NAMALWA (cell line): ENCODE results near the gene SARS1.

ENCODE experiments used
- DNase-seq: peaks from one replicate; pipeline ENCODE4 v3.0.0-alpha.2; 2015; ENCODE audit warnings: low spot score

The SARS1 gene

DNA sequence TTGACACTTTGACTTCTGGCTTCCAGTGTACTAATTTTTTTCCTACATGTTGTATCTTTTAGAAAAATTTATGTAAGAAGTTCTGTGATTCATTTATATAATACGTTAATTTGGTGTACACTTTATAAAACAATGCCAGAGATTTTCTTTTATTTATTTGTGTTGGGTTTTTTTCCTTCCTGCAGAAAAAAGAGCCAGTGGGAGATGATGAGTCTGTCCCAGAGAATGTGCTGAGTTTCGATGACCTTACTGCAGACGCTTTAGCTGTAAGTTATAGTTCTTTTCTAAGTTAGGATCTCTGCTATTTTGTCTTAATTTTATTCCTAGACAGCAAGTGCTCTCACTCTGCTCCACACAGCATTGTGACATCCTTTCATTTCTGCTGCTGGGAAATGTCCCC is 14.4 kb downstream of the SARS1 start:
- DNase-seq, result no peak

DNA sequence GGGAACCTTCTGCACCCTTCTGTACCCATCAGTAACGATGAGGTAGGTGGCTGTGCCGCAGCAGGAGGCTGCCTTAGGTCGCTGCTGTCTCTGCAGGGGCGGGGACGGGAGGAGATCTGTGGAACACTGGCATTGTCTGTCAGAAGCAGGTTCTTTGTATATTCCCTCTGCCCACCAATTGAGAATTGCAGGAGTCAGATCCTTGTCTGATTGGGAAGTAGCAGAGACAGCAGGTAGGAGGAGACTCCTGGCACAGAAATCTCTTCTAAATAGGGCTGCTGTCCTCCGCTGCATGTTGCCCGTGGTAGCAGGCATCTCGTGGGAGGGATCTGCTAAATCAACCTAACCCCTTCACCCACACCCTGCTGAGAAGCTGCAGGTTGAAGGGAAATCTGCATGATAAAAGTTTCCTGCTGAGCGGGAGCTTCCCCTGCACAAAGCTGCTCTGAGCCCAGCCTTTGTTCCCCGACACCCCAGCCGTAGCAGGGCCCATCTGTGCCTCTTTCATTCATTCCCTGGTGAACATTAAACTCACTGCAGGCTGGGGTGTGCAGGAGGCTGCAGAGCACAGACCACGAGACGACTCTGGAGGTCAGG is 15.9 kb downstream of the SARS1 start:
- DNase-seq, result no peak

GRCh38 chr1:109231066-109231465 is 17.3 kb downstream of the SARS1 start:
- no peak for DNase-seq

DNA sequence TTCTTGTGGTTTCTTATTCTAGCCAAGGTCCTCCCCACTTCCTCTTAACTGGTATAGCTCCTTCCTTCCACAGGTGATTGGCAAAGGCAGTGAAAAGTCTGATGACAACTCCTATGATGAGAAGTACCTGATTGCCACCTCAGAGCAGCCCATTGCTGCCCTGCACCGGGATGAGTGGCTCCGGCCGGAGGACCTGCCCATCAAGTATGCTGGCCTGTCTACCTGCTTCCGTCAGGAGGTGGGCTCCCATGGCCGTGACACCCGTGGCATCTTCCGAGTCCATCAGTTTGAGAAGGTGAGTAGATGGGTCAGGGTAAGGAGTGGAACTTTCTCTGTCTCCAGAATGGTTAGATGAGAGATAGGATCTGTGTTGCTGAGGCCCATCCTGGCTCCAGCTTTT is 21.4 kb downstream of the SARS1 start:
- no peak for DNase-seq

DNA sequence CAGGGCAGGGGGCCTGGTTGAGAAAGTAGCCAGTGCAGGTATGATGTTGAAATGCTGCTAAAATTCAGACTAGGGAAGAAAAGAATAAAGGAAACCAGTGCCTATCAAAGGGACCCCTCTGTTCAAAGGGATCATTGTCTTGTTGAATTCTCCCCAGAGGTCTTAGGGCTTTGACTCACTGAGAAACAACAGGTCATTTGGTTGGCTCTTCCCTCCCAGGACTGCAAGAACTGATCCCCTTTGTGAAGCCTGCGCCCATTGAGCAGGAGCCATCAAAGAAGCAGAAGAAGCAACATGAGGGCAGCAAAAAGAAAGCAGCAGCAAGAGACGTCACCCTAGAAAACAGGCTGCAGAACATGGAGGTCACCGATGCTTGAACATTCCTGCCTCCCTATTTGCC is 23.8 kb downstream of the SARS1 start:
- DNase-seq, result no peak

GRCh38 chr1:109238382-109238781 is 24.7 kb downstream of the SARS1 start:
- DNase-seq, result no peak

DNA sequence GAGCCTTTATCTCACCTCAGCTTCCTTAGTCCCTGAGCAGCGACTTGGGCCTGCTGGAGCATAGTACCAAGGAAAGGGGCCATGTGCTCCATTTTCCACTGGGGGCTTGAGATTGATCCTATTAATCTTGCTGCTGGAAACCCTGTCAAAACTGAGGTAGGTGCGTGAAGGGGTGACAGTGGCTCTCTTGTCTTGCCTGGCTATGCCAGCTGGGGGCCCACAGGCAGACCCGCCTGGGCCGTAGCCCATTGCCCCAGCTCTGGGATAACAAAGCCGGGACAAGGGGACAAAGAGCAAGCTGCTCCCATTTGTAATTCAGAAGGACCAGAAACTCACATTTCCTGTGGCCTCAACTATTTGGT is 25.3 kb downstream of the SARS1 start:
- DNase-seq, result no peak

DNA sequence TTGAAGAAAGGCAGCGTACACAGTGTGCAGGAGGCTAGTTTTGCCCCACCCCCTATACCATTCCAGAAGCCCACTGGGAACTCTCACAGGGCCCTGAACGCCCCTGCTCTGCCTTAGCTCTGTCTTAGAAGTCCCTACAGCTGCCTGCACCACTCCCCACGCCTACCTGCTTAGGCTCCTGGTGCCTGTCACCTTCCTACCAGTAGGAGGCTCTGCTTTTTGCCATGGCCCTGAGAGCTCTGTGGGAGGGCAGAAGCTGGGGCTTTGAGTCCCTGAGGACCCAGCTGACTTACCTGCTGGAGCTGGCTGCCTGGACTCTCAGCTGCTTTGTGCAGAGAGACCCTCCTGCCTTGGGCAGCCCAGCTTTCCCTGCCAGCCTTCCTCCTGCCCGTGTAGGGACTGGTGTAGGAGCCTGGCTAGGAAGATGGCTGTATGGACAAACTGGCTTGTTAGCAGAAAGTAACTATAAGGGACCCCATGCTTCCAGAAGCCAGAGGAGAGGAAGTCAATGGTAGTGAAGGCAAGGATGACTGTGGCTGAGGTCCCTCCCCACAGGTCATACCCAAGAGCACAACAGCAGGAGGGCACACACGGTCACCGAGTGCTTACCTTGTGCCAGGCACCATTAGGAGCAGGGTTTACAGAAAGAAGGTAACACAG is 25.8 kb downstream of the SARS1 start:
- peak; percentile 80 for DNase-seq

- DNase-seq, result no peak
Observed at GRCh38 chr1:109240158-109241152, 26.7 kb downstream of the SARS1 start.

DNA sequence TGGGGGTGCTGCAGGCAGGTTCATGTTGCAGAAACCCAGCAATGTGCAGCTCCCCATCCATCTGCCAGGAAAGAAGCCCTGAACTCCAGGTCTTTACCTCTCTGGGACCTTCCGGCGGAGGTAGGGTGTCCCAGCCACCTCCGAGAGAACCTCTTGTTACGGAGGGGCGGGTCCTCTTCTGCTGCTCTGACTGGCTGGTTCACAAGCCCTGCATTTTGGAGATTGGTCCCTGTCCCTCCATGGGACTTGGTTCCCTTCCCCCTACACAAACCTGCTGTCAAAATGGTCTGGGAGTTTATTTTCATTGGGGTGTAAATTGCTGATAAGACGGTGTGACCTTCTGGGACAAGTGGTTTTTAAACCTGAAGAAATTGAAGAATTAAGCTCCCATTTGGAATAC is 27.6 kb downstream of the SARS1 start:
- DNase-seq, result no peak

- no peak for DNase-seq
Observed at GRCh38 chr1:109241841-109242345, 28.2 kb downstream of the SARS1 start.

DNA sequence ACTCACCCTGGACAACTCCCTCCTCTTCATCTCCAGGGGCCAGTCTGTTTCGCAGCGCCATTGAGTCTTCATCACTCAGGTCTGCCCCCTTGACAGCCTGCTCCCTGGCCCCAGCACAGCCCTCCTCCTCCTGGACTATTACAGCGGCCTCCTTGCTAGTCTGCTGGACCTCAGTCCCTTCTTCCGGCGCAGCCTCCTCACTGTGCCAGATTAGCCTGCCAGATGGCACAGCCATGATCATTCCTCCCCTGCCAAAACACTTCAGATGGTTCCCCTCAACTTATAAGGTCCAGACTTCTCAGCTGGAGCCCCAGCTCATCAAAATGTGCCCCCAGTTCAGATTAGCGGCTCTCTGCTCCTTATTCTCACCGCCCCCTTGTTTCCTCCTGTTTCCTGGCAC is 28.7 kb downstream of the SARS1 start:
- DNase-seq, result no peak

DNA sequence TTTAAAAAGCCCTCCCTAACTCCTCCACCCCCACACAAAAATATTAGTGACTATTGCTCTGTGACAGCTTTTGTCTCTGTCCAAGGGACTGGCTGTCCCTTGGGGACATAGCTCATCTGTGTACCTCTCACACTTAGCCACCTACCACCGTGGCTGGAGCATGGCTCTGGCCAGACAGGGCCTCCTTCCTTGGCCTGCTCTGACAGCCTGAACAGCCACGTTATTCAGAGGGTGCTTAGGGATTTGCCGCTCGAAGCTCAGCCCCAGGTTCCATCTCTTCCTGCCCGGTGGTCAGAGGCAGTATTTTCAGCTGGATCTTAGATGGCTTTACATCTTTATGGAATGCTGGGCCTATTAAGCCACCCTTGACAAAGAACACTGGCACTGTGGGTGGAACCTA is 29.5 kb downstream of the SARS1 start:
- no peak for DNase-seq

DNA sequence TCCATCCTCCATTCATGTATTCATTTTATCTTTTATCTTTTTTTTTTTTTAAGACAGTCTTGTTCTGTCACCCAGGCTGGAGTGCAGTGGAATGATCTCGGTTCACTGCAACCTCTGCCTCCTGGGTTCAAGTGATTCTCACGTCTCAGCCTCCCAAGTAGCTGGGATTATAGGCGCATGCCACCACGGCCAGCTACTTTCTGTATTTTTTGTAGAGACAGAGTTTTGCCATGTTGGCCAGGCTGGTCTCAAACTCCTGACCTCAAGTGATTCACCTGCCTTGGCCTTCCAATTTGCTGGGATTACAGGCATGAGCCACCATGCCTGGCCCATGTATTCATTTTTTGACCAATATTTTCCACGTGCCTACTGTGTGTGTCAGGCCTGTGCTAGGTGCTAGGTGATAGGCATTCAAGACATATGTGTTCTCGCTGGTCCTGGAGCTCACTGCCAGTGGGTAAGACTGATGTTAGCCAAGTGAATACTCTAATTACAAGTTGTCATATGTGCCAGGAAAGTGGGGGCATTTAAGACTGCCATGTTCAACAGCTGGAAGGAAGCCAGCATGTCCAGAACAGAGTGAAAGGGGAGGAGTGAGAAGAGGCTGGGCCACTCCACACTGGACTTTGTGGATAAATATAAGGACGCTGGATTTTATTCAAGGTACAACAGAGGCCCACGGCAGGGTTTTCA is 30.3 kb downstream of the SARS1 start:
- DNase-seq, result no peak

GRCh38 chr1:109246141-109246551 is 32.4 kb downstream of the SARS1 start:
- no peak for DNase-seq

DNA sequence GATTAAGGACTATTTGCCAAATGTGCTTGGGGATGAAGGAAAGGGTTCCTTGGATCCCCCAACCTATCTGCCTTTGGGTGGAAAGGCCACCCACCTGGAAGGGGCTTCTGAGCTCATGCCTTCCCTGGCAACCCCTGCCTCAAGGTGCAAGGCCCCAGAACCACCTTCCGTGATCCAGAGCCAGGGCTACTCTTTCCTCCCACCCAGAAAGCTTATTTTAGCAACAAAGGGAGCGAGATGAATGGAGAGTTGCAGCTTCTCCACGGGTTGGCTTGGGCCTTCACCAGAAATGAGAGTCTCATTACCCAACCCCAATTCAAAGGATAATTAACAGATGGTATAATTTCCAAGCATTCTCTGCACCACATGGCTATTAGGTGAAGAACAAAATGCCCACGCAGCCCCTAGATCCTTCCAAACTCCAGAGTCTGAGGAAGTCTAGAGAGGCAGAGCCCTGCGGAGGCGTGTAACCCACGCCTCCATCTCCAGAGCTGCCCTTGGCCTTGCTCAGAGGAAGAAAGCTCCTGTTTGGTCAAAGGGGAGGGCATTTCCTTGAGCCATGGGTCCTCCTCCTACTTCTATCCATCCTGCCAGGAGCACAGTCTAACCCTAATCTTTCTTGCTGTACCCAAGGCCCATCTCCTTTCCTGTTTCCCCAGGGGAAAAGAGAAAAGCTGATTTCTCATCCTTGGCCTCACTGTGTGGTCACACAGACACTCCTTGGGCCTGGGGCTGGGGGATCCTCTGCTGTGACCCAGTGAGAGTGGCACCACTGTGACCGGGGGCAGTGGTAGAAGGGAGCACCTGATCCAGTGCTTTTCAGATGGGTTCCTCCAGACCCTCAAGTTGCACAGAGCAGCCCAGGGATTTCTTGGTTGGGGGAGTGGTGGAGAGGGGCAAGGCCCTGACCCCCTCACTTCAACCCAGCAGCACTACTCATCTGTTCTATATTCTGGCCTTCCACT is 34.0 kb downstream of the SARS1 start:
- no peak for DNase-seq

GRCh38 chr1:109248444-109248796 is 34.7 kb downstream of the SARS1 start:
- DNase-seq, result no peak

DNA sequence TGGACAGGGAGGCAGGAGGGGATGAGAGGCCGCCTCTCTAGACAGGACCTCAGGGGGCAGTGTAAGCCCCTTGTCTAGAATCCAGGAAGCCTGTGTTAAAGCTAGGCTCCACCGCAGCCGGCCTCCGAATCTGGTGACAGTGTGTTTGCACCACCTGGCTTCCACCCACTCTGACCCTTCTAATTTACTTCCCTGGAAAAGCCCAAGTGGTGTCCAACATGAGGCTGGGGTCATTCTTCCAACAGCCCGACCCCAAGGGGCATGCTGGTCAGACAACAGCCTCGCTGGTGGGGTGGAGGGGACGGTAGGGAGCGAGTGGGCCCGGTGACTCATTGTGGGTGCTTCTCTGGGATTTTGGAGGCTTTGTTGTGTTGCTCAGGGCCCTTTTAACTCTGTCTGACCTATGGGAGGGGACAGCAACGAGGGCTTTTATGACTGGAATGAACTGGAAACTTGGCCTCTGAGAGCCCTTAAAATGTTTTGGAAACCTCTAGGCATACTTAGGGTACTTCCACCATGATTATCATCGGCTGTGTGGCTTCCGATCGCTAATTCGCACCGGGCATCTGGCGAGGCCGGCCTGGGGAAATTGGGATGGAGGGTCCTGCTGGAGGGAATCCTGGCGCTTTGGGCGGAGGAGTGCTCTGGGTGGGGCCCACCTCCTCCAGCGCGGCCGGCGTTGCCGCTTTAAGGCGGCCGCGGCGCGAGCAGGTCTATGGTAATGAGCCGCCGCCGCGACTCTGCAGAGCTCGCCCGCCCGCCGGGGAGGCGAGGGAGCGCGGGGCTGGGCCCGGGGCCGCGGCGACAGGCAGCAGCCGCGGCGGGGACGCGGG is 35.3 kb downstream of the SARS1 start, which contains the start of gene CELSR2:
Gene CELSR2 (plus strand): TSS at position 743 of the 833 bp plus-strand sequence. CDS start 541 bp downstream, outside the sequence.
- DNase-seq, result peak; percentile 72

DNA sequence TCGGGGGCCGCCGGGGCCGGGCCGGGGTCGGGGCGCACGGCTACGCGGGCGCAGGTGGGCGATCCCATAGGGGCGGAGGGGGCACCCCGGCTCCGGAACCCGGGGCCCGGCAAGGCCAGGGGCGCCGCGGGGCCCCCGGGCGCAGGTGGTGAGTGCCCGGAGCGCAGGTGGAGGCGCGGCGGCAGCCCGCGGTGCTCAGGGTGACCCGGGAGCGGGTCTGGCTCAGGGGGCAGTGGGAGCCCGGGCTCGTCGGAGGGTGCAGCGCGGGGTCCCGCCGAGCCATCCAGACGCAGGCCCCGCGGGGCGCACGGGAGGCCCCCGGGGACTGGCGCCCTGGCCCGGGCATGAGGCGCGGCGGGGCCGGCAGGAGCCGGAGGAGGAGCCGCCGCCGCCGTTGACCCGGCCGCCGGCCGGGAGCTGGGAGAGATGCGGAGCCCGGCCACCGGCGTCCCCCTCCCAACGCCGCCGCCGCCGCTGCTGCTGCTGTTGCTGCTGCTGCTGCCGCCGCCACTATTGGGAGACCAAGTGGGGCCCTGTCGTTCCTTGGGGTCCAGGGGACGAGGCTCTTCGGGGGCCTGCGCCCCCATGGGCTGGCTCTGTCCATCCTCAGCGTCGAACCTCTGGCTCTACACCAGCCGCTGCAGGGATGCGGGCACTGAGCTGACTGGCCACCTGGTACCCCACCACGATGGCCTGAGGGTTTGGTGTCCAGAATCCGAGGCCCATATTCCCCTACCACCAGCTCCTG is 36.1 kb downstream of the SARS1 start:
- DNase-seq, result no peak
